Mesodermal cell (in vitro differentiated cells): ENCODE data around the gene NCR3LG1.

ENCODE experiments used
- H3K27ac ChIP-seq: 2 replicates; pipeline ENCODE4 v1.7.0; 2013; ENCODE audit warnings: mild to moderate bottlenecking, low read depth, low read length, moderate library complexity; ENCODE audit not compliant: severe bottlenecking
- H3K36me3 ChIP-seq: 2 replicates; pipeline ENCODE4 v1.7.1; 2013; ENCODE audit warnings: mild to moderate bottlenecking, low read length, moderate library complexity; ENCODE audit not compliant: control insufficient read depth, insufficient read depth
- H3K4me1 ChIP-seq: one replicate; pipeline ENCODE4 v1.7.1; 2013; ENCODE audit warnings: mild to moderate bottlenecking, low read length; ENCODE audit not compliant: insufficient read depth, control insufficient read depth, poor library complexity, severe bottlenecking
- H3K4me3 ChIP-seq: 2 replicates; pipeline ENCODE4 v1.7.0; 2013; ENCODE audit warnings: low read length, control low read depth, mild to moderate bottlenecking; ENCODE audit not compliant: insufficient read depth, poor library complexity, severe bottlenecking; ENCODE audit errors: extremely low read depth
- H3K9me3 ChIP-seq: 2 replicates; pipeline ENCODE4 v1.7.1; 2013; ENCODE audit warnings: mild to moderate bottlenecking, low read length, moderate library complexity; ENCODE audit not compliant: control insufficient read depth
- WGBS, 2 experiments: methylation state at CpG; one replicate each; pipeline ENCODE4 v1.1.5; 2013; ENCODE audit warnings: missing lambda C conversion rate in 2 of 2; ENCODE audit not compliant: insufficient coverage in 2 of 2; 5-methylcytosine and 5-hydroxymethylcytosine counted together

The NCR3LG1 gene

DNA sequence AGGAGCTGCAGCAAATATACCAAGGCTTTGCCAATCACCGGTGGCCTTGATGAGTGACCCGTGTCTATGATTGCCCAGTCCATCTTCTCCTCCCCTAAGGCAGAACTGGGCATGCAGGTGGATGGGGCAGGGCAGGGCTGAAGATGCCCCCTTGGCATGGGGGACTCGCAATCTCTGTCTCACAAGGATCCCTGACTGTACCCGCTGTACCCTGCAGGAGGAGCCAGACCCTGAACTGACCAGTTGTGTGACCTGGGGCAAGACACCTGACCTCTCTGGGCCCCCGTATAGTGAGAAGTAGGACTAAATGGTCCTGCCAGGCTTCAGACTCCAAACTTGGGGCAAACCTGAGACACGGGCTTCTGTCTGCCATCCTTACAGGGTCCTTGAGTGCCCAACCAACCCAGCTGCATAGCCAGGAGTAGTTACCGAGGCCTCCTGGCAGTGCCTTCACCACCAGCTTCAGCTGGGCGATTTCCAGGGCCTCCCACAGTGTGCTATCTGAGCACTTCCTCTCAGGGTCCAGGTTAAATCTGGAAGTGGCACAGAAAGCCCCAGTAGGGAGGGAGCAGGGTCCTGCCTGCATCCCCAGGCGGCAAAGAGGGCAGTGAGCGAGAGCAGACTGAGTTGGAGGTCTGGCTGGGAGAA lies 43.3 kb downstream of the NCR3LG1 start:
- H3K4me1 ChIP-seq, result no peaks in the 10 kb centered on the region
- H3K27ac ChIP-seq, result no peak overlapping the region
- no peaks in the 10 kb centered on the region for H3K36me3 ChIP-seq
- H3K9me3 ChIP-seq, result no peaks in the 10 kb centered on the region
- 88 to 89% methylated on average over 9 to 10 of the region's 10 CpGs for WGBS, 2 experiments
- H3K4me3 ChIP-seq, result no peak overlapping the region

- Histone ChIP-seq H3K27ac (no peak overlapping the region), H3K4me1 (no peaks in the 10 kb centered on the region), H3K9me3 (no peaks in the 10 kb centered on the region), H3K36me3 (no peaks in the 10 kb centered on the region), H3K4me3 (no peak overlapping the region)
- 89 to 96% methylated on average over 14 to 20 of the region's 20 CpGs for WGBS, 2 experiments
Observed at GRCh38 chr11:17395554-17395961, 44.0 kb downstream of the NCR3LG1 start.

- Histone ChIP-seq H3K27ac (no peak overlapping the region), H3K36me3 (no peaks in the 10 kb centered on the region), H3K4me1 (no peaks in the 10 kb centered on the region), H3K9me3 (no peaks in the 10 kb centered on the region), H3K4me3 (no peak overlapping the region)
- WGBS, 2 experiments, result 93 to 97% methylated on average over 3 of the region's 6 CpGs
Observed at GRCh38 chr11:17395978-17396377, 44.4 kb downstream of the NCR3LG1 start.

GRCh38 chr11:17396598-17397310 lies 45.2 kb downstream of the NCR3LG1 start:
- 92 to 93% methylated on average over 19 to 22 of the region's 22 CpGs for WGBS, 2 experiments
- Histone ChIP-seq H3K4me1 (no peaks in the 10 kb centered on the region), H3K27ac (no peak overlapping the region), H3K4me3 (no peak overlapping the region), H3K36me3 (no peaks in the 10 kb centered on the region), H3K9me3 (no peaks in the 10 kb centered on the region)

- H3K9me3 ChIP-seq, result no peaks in the 10 kb centered on the region
- no peak overlapping the region for H3K27ac ChIP-seq
- H3K4me1 ChIP-seq, result no peaks in the 10 kb centered on the region
- H3K36me3 ChIP-seq, result no peaks in the 10 kb centered on the region
- no peak overlapping the region for H3K4me3 ChIP-seq
- WGBS, 2 experiments, result 90% methylated on average over 12 to 13 of the region's 14 CpGs
Observed at GRCh38 chr11:17397311-17398002, 45.9 kb downstream of the NCR3LG1 start.

- no peaks in the 10 kb centered on the region for H3K9me3 ChIP-seq
- no peaks in the 10 kb centered on the region for H3K36me3 ChIP-seq
- H3K4me1 ChIP-seq, result no peaks in the 10 kb centered on the region
- no peak overlapping the region for H3K4me3 ChIP-seq
- no peak overlapping the region for H3K27ac ChIP-seq
Observed at GRCh38 chr11:17399236-17399635, 47.6 kb downstream of the NCR3LG1 start.

GRCh38 chr11:17400048-17400775 lies 48.6 kb downstream of the NCR3LG1 start:
- no peaks in the 10 kb centered on the region for H3K9me3 ChIP-seq
- WGBS, 2 experiments, result 96 to 97% methylated on average over 18 to 19 of the region's 19 CpGs
- no peaks in the 10 kb centered on the region for H3K4me1 ChIP-seq
- no peaks in the 10 kb centered on the region for H3K36me3 ChIP-seq
- no peak overlapping the region for H3K4me3 ChIP-seq
- H3K27ac ChIP-seq, result no peak overlapping the region

DNA sequence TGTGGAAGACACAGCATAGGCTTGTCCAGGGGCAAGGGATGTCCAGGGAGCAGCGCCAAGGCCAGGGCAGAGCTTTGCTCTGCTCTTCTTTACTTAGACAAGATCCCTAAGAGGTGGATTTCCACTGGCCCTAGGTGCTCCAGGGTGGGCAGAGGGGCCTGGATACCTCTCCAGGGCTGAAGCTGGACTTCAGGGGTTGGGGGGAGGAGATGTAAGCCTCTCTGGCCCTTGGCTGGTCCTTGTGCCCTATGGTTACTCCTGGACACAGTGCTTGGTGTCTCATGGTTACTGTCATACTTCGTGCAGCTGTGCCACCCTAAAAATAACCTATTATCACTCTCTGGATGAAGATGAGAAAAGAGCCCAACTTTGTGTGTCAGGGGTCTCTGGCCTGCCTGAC lies 49.7 kb downstream of the NCR3LG1 start:
- H3K4me1 ChIP-seq, result peaks cover 3% of the 10 kb centered on the region
- H3K4me3 ChIP-seq, result no peak overlapping the region
- no peak overlapping the region for H3K27ac ChIP-seq
- H3K9me3 ChIP-seq, result no peaks in the 10 kb centered on the region
- 57 to 88% methylated on average over 1 of the region's 2 CpGs for WGBS, 2 experiments
- no peaks in the 10 kb centered on the region for H3K36me3 ChIP-seq

- 92 to 95% methylated on average over 8 of the region's 8 CpGs for WGBS, 2 experiments
- H3K27ac ChIP-seq, result no peak overlapping the region
Observed at GRCh38 chr11:17401841-17402240, 50.2 kb downstream of the NCR3LG1 start.

DNA sequence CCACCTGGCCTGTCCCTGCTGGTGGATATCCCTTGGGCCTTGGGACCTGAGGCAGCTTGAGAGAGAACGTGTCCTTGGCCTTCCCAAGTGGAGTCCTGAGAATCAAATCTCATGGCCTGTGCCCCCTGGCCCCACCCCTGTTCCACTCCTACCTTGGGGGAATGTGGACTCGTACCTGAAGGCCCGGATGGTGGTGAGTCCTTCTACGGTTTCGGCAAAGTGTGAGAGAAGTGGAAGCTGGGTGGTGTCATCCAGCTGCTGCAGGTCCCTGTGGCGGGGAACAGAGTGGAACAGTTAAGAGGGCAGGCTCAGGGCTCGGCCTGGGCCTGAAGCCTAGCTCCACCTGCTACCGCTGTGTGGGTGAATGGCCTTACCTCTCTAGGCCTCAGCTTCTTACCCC lies 50.9 kb downstream of the NCR3LG1 start:
- H3K4me3 ChIP-seq, result no peak overlapping the region
- no peaks in the 10 kb centered on the region for H3K36me3 ChIP-seq
- no peak overlapping the region for H3K27ac ChIP-seq
- peaks cover 3% of the 10 kb centered on the region for H3K4me1 ChIP-seq
- no peaks in the 10 kb centered on the region for H3K9me3 ChIP-seq
- 94 to 98% methylated on average over 5 to 6 of the region's 8 CpGs for WGBS, 2 experiments

More at GRCh38 chr11:17401841-17402240, 50.2 kb downstream of the NCR3LG1 start:
- H3K4me3 ChIP-seq, result no peak overlapping the region
- H3K36me3 ChIP-seq, result no peaks in the 10 kb centered on the region
- no peaks in the 10 kb centered on the region for H3K9me3 ChIP-seq
- peaks cover 3% of the 10 kb centered on the region for H3K4me1 ChIP-seq
